ENCODE results near the gene FOSL2.

DNA sequence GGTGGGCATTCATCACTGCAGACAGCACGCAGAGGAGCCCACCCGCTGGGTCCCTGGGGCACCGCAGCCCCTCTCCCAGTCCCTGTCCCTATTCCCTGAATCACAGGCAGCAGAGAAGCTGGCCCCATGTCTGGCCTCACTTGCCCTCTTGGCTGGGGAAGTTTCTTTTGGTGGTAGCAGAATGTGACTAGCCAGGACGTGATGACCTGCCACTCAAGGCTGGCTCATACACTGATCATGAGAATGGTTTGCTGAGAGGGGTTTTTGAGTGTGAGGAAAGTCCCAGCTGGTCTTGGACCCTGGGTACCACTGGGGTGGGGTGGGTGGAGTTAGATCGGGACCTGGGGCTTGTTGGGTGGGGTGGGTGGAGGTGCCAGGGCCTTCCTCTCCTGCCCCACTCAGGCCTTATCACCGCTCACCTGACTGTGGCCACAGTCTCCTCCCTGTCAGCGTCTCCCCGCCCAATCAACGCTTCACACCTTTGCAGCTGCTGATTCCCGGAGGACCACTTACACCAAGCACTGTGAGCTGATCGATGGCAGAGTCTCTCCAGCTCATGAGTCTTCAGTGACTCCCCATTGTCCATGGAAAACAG lies 28.9 kb upstream of the FOSL2 start:
- TF ChIP-seq, protein P1, sequence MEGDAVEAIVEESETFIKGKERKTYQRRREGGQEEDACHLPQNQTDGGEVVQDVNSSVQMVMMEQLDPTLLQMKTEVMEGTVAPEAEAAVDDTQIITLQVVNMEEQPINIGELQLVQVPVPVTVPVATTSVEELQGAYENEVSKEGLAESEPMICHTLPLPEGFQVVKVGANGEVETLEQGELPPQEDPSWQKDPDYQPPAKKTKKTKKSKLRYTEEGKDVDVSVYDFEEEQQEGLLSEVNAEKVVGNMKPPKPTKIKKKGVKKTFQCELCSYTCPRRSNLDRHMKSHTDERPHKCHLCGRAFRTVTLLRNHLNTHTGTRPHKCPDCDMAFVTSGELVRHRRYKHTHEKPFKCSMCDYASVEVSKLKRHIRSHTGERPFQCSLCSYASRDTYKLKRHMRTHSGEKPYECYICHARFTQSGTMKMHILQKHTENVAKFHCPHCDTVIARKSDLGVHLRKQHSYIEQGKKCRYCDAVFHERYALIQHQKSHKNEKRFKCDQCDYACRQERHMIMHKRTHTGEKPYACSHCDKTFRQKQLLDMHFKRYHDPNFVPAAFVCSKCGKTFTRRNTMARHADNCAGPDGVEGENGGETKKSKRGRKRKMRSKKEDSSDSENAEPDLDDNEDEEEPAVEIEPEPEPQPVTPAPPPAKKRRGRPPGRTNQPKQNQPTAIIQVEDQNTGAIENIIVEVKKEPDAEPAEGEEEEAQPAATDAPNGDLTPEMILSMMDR (conservative IDR thresholded peaks at IDR 0.05; ENCODE audit: low read depth, low read length), result no peak
- TF ChIP-seq EZH2phosphoT487 (IDR thresholded peaks at IDR 0.05; ENCODE audit: borderline replicate concordance, low read length), result no peak
- TF ChIP-seq EZH2 (IDR thresholded peaks at IDR 0.05; ENCODE audit: low read length, unreplicated experiment), result no peak

All from PC-3 (cell line).